ENCODE results near the gene FOSL2.

FOSL2 gene

GRCh38 chr2:28463211-28463816 lies 70.7 kb downstream of the FOSL2 start:
- no peak for DNase-seq (ENCODE audit: low spot score)
- in situ Hi-C loops (cut with MboI; ENCODE audit: low pct_unique_long_range_greater_than_20kb, low sequenced_read_pairs, unreplicated experiment): no loop called here
- TF ChIP-seq CTCF (IDR thresholded peaks at IDR 0.05; ENCODE audit: extremely low read depth, insufficient read depth, missing control alignments): no peak

- DNase-seq (ENCODE audit: low spot score): no peak
- no peak for TF ChIP-seq CTCF (IDR thresholded peaks at IDR 0.05; ENCODE audit: extremely low read depth, insufficient read depth, missing control alignments)
- in situ Hi-C loops (cut with MboI; ENCODE audit: low pct_unique_long_range_greater_than_20kb, low sequenced_read_pairs, unreplicated experiment): no loop called here
Measured at GRCh38 chr2:28463893-28464292, 71.2 kb downstream of the FOSL2 start.

GRCh38 chr2:28465148-28465885 lies 72.7 kb downstream of the FOSL2 start:
- no peak for TF ChIP-seq CTCF (IDR thresholded peaks at IDR 0.05; ENCODE audit: extremely low read depth, insufficient read depth, missing control alignments)
- in situ Hi-C loops (cut with MboI; ENCODE audit: low pct_unique_long_range_greater_than_20kb, low sequenced_read_pairs, unreplicated experiment): no loop called here
- DNase-seq (ENCODE audit: low spot score): no peak

Data from GM13977 (cell line).